HG03060 (cell line): ENCODE measurements around the gene ZNF100.
"Not testable (repeated sequence)": the region's sequence is repeated elsewhere in the genome, so short reads cannot be mapped to it uniquely, and the experiment has no call there.

ENCODE experiments used
- ATAC-seq: cut with Tn5 transposase; IDR thresholded peaks from one replicate; pipeline ENCODE4 v1.9.1; 2021; ENCODE audit warnings: low read depth, moderate number of reproducible peaks; ENCODE audit not compliant: unreplicated experiment

Gene ZNF100

DNA sequence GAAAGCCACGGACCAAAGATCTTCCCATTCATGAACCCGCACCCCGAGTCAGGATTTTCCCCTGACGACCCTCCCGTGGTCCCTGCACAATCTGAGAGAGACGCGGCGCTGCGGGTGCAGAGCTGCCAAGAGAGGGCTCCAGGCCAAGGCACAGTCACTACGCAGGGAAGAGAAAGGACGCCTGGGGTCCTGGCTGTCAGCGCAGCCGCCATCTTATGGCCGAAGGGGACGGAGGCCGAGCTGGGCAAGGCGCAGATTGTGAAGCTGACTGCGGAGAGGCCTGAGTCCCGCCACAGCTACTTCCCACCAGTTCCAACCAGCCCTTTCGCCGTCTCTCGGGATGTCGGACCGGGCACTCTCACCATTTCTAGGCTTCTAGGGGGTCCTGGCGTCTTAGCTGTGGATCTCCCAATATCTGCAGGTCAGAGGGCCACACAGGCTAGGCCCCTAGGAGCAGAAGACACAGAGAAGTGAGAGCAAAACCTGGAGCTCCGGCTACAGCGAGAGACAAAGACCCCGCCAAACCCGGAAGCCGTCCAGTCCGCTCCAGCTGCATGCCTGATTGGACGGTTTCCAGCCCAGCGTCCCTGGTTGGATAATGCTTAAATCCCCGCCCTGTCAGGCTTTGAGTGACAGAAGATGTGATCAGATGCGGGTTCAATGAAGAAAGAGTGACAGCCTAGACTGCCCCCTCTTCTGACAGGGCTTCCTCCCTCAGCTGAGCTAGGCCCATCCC, at the start of gene ZNF100:
Gene ZNF100 (minus strand): TSS at position 515 of the 736 bp plus-strand sequence. CDS start 150 bp downstream, at position 365.
- peak; percentile 93 for ATAC-seq

DNA sequence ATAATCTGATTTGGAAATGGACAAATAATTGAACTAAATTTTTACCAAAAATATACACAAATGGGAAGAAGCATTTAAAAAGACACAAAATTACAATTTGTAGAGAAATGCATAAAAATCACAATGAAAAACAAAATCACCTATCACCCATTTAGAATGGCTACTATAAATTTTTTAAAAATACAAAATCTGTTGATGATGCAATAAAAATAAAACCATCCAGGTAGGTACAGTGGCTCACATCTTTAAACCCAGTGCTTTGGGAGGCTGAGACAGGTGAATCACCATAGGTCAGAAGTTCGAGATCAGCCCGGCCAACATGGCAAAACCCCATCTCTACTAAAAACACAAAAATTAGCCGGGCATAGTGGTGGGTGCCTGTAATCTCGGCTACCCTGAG, 45.1 kb upstream of the ZNF100 start:
- ATAC-seq: no peak

DNA sequence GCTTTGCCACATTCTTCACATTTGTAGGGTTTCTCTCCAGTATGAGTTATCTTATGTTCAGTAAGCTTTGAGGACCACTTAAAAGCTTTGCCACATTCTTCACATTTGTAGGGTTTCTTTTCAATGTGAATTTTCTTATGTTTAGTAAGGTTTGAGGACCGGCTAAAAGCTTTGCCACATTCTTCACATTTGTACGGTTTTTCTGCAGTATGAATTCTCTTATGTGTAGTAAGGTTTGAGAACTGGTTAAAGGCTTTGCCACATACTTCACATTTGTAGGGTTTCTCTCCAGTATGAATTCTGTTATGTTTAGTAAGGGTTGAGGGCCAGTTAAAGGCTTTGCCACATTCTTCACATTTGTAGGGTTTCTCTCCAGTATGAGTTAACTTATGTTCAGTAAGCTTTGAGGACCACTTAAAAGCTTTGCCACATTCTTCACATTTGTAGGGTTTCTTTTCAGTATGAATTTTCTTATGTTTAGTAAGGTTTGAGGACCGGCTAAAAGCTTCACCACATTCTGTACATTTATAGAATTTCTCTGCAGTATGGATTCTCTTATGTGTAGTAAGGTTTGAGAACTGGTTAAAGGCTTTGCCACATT, 41.1 kb upstream of the ZNF100 start:
- not testable (repeated sequence) for ATAC-seq

DNA sequence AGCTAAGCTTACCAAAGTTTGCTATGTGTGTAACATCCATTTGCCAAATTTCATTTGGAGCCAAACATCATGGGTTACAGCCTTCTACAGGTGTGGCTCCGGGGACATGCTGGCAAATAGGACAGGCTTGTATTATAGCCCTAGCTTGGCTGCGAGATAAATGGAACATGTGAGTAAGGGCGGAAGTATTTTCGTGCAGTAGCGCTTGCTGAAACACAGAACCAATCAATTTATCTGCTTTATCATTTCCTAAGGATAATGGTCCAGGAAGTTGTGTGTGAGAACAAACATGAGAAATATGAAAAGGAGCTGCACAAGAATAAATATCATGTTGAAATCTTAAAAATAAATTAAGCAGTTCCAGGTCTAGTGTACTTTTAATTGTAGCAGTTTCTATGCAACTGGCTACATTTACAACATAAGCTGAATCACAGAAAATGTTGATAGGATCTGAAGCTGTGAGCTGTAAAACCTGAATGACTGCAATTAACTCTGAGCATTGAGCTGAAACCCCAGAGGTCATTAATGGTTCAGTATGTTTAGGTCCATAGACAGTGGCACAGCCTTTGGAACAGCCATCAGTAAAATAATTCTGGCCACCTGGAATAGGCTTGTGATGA, 22.2 kb upstream of the ZNF100 start:
- no peak for ATAC-seq

DNA sequence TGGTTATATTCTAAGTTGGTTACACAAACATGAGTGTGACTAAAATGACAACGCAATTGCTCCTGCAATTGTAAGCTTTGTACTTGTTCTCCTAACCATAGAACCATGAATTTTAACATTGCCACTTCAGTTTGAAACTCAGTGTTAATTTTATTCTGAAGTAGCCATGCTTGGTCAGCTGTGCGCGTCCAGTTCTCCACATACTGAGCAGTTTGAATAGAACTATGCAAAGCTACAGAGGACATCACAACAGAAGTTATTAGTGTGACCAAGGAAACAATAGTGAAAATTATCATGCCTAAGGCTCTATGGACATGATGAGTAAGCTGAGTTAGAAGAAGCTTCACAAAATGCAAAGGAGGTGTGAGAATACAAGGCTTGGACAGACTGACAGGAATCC, 19.6 kb upstream of the ZNF100 start:
- no peak for ATAC-seq

DNA sequence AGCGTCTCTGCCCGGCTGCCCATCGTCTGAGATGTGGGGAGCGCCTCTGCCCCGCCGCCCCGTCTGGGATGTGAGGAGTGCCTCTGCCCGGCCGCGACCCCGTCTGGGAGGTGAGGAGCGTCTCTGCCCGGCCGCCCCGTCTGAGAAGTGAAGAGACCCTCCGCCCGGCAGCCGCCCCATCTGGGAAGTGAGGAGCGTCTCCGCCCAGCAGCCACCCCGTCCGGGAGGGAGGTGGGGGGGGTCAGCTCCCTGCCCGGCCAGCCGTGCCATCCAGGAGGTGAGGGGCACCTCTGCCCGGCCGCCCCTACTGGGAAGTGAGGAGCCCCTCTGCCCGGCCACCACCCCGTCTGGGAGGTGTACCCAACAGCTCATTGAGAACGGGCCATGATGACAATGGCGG, 8.4 kb upstream of the ZNF100 start:
- not testable (repeated sequence) for ATAC-seq

DNA sequence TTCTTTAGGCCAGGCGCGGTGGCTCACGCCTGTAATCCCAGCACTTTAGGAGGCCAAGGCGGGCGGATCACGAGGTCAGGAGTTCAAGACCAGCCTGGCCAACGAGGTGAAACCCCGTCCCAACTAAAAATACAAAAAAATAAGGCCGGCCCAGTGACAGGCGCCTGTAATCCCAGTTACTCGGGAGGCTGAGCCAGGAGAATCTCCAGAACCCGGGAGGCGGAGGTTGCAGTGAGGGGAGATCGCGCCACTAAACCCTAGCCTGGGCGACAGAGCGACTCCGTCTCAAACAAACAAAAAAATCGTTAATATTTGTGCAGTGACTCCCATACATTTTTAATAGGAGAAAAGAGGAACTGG, 694 bp downstream of the ZNF100 start:
- not testable (repeated sequence) for ATAC-seq

DNA sequence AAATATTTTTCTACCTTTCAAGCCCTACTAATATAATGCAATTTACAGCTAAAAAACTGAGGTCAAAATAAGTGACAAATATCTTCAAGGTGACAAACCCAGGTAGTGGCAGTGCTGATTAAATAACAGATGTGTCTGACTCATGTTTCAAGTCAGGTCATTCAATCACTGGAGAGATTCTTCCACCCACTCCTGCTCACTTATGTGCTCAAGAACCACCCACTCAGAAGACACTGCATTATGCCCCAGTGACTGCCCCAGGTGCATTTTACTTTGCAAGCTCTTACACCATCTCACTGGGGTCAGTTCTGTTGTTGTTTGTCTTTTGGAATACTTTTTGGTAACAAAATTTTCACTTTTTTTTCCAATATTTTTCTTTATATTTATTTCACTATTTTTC, 2.2 kb downstream of the ZNF100 start:
- ATAC-seq: no peak

DNA sequence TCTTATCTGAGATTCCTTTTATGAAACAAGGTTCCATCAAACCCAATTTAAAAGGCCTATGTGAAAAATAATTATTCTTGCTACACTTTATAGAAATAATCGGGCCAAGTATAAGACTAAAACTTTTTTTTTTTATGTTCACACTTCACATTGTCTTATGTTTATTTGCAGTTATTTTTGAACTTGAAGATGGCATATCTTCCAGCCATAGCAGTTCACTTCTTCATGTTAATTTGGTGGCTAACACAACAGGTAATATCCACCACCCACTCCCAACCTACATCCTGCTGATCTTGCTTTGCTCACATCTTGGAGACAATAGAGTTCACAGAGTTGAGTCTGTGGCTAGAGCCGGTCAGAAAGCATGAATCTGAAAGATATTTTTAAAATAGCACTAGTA, 5.8 kb downstream of the ZNF100 start:
- not testable (repeated sequence) for ATAC-seq

DNA sequence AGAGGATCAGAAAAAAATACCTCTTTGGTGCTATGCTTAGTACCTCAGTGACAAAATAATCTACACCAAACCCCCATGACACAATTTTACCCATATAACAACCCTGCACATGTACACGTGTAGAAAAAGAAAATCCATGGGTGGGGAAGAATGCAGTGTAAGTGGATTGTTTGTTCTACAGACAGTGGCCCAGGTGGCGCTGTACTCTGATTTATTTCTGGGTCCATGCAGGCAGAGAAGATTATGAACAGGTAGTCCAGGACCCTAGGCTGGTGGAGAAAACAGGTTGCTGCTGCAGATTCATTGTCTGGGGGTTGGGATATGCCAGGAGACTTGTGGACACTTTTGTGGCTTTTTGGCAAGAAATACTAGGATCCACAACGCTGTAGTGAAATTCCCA, 9.1 kb downstream of the ZNF100 start:
- no peak for ATAC-seq

DNA sequence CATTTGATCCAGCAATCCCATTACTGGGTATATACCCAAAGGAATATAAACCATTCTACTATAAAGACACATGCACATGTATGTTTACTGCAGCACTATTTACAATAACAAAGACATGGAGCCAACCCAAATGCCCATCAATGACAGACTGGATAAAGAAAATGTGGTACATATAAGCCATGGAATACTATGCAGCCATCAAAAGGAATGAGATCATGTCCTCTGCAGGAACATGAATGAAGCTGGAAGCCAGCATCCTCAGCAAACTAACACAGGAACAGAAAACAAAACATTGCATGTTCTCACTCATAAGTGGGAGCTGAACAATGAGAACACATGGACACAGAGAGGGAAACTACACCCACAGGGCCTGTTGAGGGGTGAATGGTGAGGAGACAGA, 11.8 kb downstream of the ZNF100 start:
- not testable (repeated sequence) for ATAC-seq

DNA sequence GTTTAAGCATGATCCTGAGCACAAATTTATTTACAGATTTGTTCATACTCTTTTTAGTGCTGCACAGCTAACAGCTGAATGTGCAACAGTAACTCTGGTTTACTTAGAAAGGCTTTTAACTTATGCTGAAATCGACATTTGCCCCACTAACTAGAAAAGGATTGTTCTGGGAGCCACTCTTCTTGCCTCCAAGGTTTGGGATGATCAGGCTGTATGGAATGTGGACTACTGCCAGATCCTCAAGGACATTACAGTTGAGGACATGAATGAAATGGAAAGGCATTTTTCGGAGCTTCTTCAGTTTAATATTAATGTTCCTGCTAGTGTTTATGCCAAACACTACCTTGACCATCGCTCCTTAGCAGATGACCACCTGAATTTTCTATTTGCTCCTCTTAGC, 16.0 kb downstream of the ZNF100 start:
- no peak for ATAC-seq

DNA sequence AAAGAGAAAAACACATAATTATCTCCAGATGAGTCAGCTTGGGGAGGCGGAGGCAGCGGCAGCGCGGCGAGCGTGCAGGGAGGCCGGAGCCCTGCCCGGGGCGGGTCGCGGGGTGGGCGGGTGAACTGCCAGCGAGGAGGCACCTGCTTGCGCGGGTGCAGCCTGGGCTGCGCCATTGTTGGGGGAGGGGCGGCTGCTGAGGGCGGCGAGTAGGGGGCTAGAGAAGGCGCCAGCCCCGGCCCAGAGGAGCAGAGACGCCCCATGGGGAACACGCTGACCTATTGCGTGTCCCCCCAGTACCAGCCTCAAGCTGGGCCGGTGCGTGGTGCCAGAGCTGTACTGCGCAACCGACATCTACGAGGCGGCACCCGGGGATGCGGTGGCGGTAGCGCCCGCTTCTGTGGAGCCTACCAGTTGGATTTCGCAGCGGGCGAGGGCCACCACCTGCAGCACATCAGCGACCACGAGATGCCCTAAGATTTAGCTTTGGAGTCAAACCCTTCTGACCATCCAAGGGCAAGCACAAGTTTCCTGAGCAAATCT, 16.7 kb downstream of the ZNF100 start:
- ATAC-seq: no peak

DNA sequence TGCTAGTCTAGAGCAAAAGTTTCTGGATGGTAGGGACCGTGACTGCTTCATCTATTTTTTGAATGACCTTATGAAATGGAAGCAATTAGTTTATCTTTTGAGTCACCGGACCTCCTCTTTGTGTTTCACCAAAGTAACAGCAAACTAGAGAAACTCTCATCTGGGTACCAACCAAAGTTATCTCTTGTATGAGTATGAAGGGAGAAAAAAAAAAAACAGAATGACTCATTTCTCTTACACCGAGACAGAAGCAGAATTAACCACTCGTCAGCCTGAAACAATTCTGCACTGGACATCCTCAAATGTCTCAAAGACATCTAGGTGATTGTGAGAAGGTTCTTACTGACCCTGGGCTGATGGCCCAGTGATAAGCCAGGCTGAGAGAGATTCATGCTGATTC, 18.3 kb downstream of the ZNF100 start:
- ATAC-seq: no peak

DNA sequence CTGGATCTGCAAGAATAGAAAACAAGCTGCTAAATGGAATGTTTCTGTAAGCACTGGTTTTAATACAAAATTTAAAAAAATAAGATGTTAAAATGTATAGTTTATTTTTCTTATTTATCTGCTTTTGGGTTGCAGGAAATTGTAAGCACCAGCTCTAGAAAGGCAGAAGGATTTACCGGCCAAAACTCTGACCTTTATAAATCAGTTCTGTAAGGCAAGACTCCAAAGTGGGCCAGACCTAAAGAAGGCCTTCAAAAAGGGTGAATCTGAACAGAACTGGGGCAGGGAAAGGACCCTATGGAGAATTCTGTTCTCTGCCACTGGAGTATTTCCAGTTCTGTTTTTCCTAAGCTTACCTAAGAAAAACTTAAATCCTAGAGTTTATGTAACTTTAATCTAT, 19.3 kb downstream of the ZNF100 start:
- no peak for ATAC-seq

DNA sequence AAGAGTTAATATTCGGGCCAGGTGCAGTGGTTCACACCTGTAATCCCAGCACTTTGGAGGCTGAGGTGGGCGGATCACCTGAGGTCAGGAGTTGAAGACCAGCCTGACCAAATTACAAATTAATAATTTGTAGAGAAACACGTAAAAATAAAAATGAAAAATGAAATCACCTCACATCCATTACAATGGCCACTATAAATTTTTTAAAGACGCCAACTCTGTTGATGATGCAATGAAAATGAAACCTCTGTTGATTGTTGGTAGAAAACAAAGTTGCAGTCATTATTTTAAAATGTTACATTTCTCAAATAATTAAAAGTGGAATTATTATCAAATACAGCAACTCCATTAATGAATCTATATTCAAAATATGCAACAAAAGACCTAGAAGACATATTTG, 26.8 kb downstream of the ZNF100 start:
- no peak for ATAC-seq

DNA sequence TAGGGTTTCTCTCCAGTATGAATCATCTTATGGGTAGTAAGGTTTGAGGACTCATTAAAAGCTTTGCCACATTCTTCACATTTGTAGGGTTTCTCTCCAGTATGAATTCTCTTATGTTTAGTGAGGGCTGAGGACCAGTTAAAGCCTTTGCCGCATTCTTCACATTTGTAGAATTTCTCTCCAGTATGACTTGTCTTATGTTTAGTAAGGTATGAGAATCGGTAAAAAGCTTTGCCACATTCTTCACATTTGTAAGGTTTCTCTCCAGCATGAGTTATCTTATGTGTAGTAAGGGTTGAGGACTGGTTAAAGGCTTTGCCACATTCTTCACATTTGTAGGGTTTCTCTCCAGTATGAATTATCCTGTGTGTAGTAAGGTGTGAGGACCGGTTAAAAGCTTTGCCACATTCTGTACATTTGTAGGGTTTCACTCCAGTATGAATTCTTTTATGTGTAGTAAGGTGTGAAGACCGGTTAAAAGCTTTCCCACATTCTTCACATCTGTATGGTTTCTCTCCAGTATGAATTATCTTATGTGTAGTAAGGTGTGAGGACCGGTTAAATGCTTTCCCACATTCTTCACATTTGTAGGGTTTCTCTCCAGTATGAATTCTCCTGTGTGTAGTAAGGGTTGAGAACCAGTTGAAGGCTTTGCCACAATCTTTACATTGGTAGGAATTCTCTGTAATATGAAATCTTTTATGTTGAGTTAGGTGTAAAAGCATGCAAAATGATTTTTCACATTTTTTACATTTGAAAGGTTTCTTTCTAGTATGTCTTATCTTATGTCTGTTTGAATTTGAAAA, 40.2 kb downstream of the ZNF100 start:
- ATAC-seq: not testable (repeated sequence)

DNA sequence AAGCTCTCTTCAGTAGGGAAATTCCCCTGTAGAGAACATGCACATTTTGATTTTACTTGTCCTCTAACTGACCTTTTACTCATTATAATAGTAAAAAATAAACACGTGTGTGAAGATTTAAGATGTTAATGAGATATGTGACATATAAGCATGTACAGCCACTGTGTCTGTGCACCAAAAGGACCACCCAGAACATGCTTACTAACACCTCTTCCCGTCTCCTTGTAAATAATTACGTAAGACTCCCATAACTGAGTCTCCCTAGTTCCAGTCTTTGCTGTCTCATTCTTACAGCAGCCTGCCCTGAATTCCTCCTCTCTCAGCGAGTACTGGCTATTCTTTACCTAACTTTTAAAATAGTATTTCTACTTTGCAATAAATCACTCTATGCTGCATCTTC, 53.6 kb downstream of the ZNF100 start:
- ATAC-seq: no peak

DNA sequence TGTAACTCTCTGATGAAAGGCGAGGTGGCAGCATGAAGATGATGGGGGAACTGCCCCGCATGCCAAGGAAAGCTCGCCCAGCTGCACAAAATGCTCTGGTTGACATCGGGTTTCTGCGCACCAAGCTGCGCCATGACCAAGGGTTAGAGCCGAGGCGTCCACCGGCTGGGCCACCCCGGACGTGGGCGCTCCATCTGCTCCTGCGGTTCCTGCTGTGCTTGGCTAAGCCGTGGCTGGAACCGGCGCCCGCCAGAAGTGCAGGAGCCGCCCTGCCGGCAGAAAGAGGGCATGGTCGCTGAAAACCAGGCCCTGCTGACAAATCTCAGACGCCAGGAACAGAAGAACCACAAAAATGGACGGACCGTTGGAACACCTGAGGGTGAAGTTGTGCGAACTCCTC, 57.9 kb downstream of the ZNF100 start:
- ATAC-seq: no peak

DNA sequence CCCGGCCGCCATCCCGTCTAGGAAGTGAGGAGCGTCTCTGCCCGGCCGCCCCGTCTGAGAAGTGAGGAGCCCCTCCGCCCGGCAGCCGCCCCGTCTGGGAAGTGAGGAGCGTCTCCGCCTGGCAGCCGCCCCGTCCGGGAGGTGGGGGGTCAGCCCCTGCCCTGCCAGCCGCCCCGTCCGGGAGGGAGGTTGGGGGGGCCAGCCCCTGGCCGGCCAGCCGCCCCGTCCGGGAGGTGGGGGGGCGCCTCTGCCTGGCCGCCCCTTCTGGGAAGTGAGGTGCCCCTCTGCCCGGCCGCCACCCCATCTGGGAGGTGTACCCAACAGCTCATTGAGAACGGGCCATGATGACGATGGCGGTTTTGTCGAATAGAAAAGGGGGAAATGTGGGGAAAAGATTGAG, 59.5 kb downstream of the ZNF100 start:
- ATAC-seq: not testable (repeated sequence)

DNA sequence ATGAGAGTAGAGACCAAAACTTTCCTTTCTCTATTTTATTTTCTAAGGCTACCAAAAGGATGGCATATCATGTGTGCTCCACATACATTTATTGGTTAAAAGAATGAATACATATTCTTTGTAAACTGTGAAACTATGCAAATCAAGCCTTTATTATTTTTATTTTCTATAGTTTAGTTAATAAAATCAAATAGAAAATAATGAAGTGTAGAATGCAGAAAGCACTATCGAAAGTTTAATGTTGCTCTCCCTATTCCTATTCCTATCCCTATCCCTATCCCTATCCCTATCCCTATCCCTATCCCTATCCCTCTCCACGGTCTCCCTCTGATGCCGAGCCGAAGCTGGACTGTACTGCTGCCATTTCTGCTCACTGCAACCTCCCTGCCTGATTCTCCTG, 60.3 kb downstream of the ZNF100 start:
- ATAC-seq: no peak
